Measurements from ENCODE around the gene CXCL1. TPM values are rescaled to one million over a fixed set of nuclear protein-coding genes. Genes with fewer than 3 reads are reported as not detected.

The CXCL1 gene
- total RNA-seq, 2 donors from 2014 or later, result 8.4 to 19.6 TPM

GRCh38 chr4:73901031-73901430 lies 31.8 kb downstream of the CXCL1 start:
- H3K27me3 ChIP-seq, result no peaks in the 10 kb centered on the region
- DNase-seq, result no peak

GRCh38 chr4:73902038-73902637 lies 32.9 kb downstream of the CXCL1 start:
- Histone ChIP-seq H3K9ac (ENCODE audit: low read depth in 2 of 2, low read length in 2 of 2) (no peak overlapping the region), H3K27me3 (no peaks in the 10 kb centered on the region), H3K4me1 (no peaks in the 10 kb centered on the region), H3K9me3 (no peaks in the 10 kb centered on the region), H3K4me3 (no peak overlapping the region), H3K27ac (no peak overlapping the region), H3K36me3 (no peaks in the 10 kb centered on the region)
- intact Hi-C loops (cut with DNase I), result no loop called here
- DNase-seq, result no peak
- TF ChIP-seq CTCF (IDR thresholded peaks at IDR 0.05), result no peak

More at GRCh38 chr4:73901031-73901430, 31.8 kb downstream of the CXCL1 start:
- Histone ChIP-seq H3K4me3 (no peak overlapping the region), H3K4me1 (no peaks in the 10 kb centered on the region), H3K9me3 (no peaks in the 10 kb centered on the region), H3K36me3 (no peaks in the 10 kb centered on the region), H3K9ac (ENCODE audit: low read depth in 2 of 2, low read length in 2 of 2) (no peak overlapping the region), H3K27ac (no peak overlapping the region)
- no peak for TF ChIP-seq CTCF (IDR thresholded peaks at IDR 0.05)
- intact Hi-C loops (cut with DNase I), result no loop called here

GRCh38 chr4:73902817-73903547 lies 33.8 kb downstream of the CXCL1 start:
- Histone ChIP-seq H3K4me1 (no peaks in the 10 kb centered on the region), H3K9me3 (no peaks in the 10 kb centered on the region), H3K27ac (no peak overlapping the region), H3K9ac (ENCODE audit: low read depth in 2 of 2, low read length in 2 of 2) (no peak overlapping the region), H3K36me3 (no peaks in the 10 kb centered on the region), H3K4me3 (no peak overlapping the region), H3K27me3 (no peaks in the 10 kb centered on the region)
- no peak for TF ChIP-seq CTCF (IDR thresholded peaks at IDR 0.05)
- intact Hi-C loops (cut with DNase I), result no loop called here
- no peak for DNase-seq

- no peak overlapping the region for H3K27ac ChIP-seq
- no peak overlapping the region for H3K4me3 ChIP-seq
- no peaks in the 10 kb centered on the region for H3K9me3 ChIP-seq
- no peaks in the 10 kb centered on the region for H3K36me3 ChIP-seq
- H3K9ac ChIP-seq (ENCODE audit: low read depth in 2 of 2, low read length in 2 of 2), result no peak overlapping the region
- no peak for DNase-seq
- no peaks in the 10 kb centered on the region for H3K27me3 ChIP-seq
- intact Hi-C loops (cut with DNase I), result no loop called here
- H3K4me1 ChIP-seq, result no peaks in the 10 kb centered on the region
- TF ChIP-seq CTCF (IDR thresholded peaks at IDR 0.05), result no peak
These were observed 35.3 kb downstream of the CXCL1 start for GRCh38 chr4:73904491-73904890.

GRCh38 chr4:73908965-73909364 lies 39.8 kb downstream of the CXCL1 start:
- Histone ChIP-seq H3K27ac (no peak overlapping the region), H3K4me3 (no peak overlapping the region), H3K9me3 (no peaks in the 10 kb centered on the region), H3K9ac (ENCODE audit: low read depth in 2 of 2, low read length in 2 of 2) (no peak overlapping the region), H3K36me3 (no peaks in the 10 kb centered on the region), H3K27me3 (no peaks in the 10 kb centered on the region), H3K4me1 (no peaks in the 10 kb centered on the region)
- no peak for DNase-seq
- intact Hi-C loops (cut with DNase I), result no loop called here
- TF ChIP-seq CTCF (IDR thresholded peaks at IDR 0.05), result no peak

All from colonic mucosa (tissue), 4 donors.